NCI-H187 (cell line): ENCODE measurements around the gene HES3.

Source experiments
- DNase-seq, 2 experiments: peaks; one replicate each; lab custom pipeline; 2025; lab: John Stamatoyannopoulos, UW

The HES3 gene

DNA sequence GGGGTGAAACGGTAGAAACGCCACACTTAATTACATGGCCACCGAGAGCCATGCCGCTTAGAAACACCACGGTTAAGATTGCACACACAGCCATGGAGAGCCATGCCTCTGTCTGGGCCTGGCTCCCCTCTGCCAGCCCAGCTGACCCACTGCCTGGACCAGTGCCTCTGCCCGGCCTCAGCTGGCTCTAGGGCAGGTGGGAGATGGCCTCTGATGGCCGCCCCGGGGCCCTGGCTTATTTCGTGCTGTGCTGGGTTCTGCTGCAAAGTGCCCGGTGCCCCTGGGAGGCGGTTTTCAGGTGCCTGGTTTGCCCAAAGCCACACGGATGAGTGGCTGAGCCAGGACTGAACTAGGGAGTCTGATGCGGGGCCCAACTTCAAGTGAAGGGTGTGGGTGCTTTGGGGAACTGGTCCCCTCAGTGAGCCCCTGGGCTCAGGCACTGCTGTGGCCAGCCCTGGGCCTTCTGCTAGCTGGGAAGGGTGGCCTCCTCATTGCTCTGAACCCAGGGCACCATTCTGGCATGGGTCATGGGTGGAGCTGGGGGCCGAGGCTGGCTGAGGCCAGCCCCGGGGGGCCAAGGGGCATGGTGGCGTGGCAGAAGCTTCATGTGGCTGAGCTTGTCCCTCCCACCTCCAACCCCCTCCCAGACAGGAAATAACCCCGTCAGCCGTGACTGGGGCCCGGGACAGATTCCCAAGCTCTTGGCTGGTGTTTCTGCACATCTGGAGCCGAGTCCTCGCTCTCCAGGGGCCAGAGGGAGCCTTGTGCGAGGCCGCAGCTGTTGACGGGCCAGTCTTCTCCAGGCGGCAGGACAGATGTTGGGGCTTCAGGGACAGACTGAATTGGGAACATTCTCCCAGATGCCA lies 18.8 kb downstream of the HES3 start:
- no peak for DNase-seq

DNA sequence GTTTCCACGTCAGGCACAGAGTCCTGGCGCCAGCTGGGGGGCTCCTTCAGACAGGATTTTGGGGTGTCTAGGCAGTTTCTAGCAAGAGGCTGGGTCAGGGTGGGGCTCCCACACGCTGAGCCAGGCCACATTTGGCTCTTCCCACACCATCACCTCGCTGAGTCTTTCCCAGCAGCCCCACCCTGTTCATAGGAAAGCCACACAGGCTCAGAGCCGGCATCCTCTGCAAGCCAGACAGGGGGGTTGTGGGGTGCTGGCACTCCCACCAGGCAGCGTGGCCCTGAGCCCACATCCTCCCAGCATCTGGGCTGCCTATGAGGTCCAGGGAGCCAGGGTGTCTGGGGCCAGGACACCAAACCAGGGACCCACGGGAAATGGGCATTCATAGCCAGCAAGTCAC lies 19.7 kb downstream of the HES3 start:
- no peak for DNase-seq

DNA sequence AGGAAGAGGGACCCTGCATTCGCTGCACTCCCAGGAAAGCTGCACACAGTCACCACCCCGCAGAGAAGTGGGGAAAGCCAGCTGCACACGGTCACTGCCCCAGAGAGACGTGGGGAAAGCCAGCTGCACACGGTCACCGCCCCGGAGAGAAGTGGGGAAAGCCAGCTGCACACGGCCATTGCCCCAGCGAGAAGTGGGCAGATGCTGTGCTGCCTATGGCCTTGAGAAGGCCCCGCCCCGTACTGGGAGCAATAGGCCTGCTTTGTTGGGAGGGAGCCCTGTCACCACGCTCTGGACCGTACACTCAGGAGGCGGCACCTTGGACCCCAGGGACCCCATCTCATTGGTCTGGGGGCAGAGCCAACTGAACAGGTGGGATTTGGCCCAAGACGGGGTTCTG lies 21.2 kb downstream of the HES3 start:
- DNase-seq: peak in 1 of 2 experiments; percentile 61

DNA sequence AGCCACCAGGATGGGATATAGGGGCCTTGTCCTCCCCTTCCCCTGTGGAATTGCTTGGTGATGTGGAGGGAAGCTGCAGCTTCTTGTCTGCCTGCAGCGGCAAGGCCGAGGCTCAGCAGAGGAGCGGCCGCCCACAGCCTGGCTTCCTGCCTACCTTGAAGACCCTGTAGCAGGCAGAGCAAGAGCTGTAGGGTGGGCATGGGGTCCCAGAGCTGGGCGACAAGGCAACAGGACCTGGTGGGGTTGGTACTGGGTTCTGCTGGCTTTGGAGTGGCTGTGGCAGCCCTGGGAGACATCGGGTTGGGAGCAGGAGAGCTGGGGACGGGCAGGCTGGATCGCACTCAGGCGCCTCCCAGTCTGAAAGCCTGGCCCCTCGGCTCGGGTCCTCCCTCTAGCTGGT lies 22.7 kb downstream of the HES3 start:
- no peak for DNase-seq

- no peak for DNase-seq
Measured at GRCh38 chr1:6267686-6268322, 23.8 kb downstream of the HES3 start.

DNA sequence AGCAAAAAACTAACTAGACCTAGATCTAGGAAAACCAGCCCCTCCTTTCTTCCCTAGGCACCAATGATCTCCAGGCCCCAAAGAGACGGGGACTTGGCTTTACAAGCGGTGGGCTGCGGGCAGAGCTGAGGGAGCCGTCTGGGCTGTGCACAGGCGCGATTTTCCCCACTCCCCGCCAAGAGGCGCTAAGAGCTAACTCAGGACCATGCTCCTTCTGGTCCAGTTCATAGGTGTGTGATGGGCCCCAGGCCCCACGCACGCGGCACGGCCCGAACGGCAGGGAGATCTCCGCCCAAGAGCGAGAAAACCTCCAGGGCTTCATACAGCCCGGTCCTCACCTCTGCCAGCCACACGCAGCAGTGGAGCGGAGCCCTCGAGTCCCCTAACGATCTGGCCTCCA lies 24.4 kb downstream of the HES3 start:
- no peak for DNase-seq

- no peak for DNase-seq
Measured at GRCh38 chr1:6269296-6269695, 25.3 kb downstream of the HES3 start.

- DNase-seq: peak; percentile 66 to 73
Measured at GRCh38 chr1:6269720-6270400, 25.9 kb downstream of the HES3 start.

DNA sequence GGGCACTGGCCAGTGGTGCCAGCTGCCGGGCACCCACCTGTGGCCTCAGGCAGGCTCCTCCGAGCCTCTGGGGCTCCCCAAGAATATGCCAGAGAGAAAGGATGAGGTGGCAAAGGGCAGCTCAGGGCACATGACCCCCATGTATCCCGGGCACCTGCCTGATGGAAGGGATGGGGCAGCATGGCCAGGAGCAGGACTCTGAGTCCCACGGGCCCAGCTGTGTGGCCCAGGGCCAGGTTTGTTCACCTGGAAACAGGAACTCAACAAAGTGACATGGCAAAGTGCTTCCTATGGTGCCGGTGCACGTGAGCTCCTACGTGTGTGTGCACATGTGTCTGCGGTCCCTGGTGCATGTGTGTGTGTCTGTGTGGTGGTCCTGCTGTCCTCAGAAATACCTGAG lies 26.4 kb downstream of the HES3 start:
- DNase-seq: no peak

GRCh38 chr1:6271006-6271405 lies 27.0 kb downstream of the HES3 start:
- DNase-seq: no peak

DNA sequence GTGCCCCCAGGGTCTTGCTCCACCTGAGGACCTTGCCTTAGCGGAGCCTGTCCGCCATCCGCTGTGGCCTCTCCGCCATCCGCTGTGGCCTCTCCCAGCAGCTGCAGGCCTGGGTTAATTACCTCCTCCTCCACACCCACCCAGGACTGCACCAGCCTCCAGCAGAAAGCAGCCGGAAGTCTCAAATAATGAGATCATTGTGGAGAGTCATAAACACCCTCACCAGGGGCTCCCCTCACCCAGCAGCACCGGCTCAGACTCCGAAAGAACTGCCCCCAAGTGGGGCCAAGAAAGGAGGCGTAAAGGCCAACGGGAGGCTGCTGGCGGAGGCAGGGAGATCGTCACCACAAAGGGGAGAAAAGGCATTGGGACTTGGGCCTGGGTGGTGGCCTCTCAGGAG lies 27.6 kb downstream of the HES3 start:
- no peak for DNase-seq

DNA sequence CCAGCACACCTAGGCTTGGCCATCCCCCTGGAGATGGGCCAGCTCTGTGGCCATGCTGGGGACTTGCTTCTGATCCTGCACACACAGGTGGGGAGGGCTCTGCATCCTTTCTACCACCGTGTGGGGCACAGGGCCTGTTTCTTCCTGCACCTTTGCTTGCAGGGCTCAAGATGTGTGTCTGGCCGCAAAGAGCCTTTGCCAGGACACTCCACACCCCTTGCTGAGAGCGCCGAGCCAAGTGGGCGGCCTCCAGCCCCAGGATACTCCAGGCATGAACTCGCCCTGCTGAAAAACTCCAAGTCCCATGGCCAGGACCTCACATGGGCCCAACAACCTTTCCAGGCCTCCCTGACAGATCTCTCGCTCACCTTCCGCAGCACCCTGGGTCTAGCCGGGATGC lies 28.5 kb downstream of the HES3 start:
- no peak for DNase-seq

DNA sequence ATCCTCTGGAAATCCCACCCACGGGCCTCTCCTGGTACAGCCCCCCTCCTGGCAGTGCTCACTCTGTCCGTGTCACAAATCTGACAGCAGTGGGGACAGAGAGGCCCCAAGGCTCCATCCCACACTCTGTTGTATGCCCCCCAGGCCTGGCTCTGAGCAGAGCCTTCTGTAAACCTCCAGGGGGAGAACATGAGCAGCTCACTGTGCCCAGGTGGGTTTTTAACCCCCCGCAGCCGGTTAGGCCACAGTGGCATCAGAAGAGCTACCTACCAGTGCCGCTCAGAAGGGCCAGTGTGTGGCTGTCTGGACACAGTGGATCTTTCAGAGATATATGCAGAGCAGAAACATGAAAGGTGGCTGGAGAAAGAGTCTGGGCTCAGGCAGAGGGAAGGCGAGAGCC lies 28.9 kb downstream of the HES3 start:
- DNase-seq: no peak

- DNase-seq: no peak
Measured at GRCh38 chr1:6273380-6273891, 29.5 kb downstream of the HES3 start.

DNA sequence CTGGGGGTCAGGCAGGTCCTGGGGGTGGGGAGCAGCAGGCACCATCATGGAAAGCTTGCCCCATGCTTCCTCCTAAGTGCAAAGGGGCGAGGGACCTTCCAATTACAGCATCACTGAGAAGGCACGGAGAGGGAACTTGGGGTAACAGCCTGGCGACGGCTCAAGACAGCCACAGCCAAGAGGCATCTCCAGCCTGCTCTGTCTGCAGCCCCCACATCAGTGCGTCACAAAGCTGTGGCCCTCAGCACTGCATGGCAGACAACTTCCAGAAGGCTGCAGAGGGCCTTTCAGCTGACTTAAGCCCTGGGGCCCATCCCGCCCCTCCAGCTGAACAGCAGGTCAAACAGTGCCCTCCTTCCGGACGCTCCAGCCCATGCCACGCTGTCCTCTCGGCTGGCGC lies 30.1 kb downstream of the HES3 start:
- no peak for DNase-seq

DNA sequence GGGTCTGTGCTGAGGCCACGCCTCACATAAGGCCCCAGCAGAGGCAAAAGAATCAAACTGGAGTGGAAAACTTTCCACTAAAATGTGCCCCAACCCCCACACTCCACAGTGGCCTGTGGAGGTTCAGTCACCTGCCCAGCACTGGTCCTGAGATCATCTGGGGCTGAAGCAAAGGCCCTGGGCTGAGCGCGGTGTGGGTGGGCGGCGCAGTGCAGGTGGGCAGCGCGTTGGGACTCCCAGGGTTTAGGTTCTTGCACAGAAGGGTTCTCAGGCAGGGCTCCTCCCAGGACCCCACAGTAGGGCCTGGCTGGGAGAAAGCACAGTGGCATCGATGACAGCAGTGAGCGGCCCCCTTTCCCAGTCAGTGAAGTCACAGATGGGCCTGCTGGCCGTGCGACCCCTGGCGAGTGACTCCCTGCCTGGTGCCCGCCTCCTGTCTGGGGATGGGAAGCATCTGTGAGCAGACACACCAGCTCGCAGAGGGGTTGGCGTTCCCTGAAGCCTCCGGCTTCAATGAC lies 30.7 kb downstream of the HES3 start:
- DNase-seq: no peak

GRCh38 chr1:6275826-6276782 lies 32.1 kb downstream of the HES3 start:
- DNase-seq: peak; percentile 25 to 90

DNA sequence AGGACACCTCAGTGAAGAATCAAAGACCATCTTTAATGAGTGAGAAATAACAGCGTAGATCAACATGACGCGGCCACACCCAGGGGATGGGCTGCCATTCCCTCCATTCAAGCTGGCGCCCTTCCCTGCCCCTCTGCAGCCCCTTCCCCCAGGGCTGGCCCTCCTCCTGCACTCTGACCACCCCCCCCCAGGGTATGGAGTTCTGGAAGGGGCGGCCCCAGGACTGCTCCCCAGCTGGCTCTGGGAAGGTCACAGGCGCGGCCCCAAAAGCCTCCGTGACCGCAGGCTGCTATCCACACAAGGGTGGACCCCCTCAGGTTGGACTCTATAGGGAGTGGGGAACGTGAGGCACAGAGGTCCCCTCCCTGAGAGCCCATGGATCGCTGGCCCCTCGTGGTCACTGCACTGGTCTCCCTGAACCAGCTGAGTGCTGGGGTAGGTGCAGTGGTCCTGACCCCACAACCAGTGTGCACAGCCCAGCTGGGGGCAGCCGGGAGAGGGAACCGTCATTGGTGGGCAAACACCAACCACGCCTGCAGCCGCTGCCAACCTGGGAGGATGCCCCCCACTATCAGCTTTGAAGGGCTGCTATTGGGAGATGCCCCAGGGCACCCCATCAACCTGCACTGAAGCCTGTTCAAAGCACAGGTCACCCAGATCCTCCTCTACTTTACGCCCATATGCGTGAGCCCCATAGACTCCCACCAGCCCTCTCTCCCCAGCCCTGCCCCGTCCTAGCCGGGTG lies 33.0 kb downstream of the HES3 start:
- DNase-seq: no peak

GRCh38 chr1:6278263-6278662 lies 34.3 kb downstream of the HES3 start:
- no peak for DNase-seq

GRCh38 chr1:6279066-6279465 lies 35.1 kb downstream of the HES3 start:
- no peak for DNase-seq
